HG03196 (cell line): ENCODE data around the gene C11orf98.
A peak's percentile ranks its signal among the peaks of the same experiment; 100 is the strongest.
"Not testable (repeated sequence)": the region's sequence is repeated elsewhere in the genome, so short reads cannot be mapped to it uniquely, and the experiment has no call there.

Experiments used
- ATAC-seq: cut with Tn5 transposase; IDR thresholded peaks from one replicate; pipeline ENCODE4 v1.9.1; 2021; ENCODE audit not compliant: unreplicated experiment

C11orf98 gene

GRCh38 chr11:62687508-62688396 lies 22.7 kb upstream of the C11orf98 start:
- no peak for ATAC-seq

- ATAC-seq: no peak
Measured at GRCh38 chr11:62682518-62682917, 17.5 kb upstream of the C11orf98 start.

GRCh38 chr11:62680825-62681240 lies 15.8 kb upstream of the C11orf98 start:
- ATAC-seq: peak; percentile 59

GRCh38 chr11:62678770-62679696 lies 14.0 kb upstream of the C11orf98 start, which contains the start of gene UBXN1:
Gene UBXN1, minus strand, starts transcription at chr11:62679073. Its CDS starts 150 bp downstream, at chr11:62678923.
- ATAC-seq: peak; percentile 72

- no peak for ATAC-seq
Measured at GRCh38 chr11:62678433-62678769, 13.4 kb upstream of the C11orf98 start.

GRCh38 chr11:62677714-62678113 lies 12.7 kb upstream of the C11orf98 start:
- ATAC-seq: no peak

GRCh38 chr11:62677156-62677555 lies 12.1 kb upstream of the C11orf98 start:
- ATAC-seq: no peak

GRCh38 chr11:62676698-62677097 lies 11.7 kb upstream of the C11orf98 start:
- ATAC-seq: no peak

GRCh38 chr11:62675415-62675814 lies 10.4 kb upstream of the C11orf98 start:
- not testable (repeated sequence) for ATAC-seq

- no peak for ATAC-seq
Measured at GRCh38 chr11:62673196-62673525, 8.2 kb upstream of the C11orf98 start.

- ATAC-seq: peak; percentile 43
Measured at GRCh38 chr11:62671608-62672389, 6.8 kb upstream of the C11orf98 start, which contains the start of the genes LBHD1 and UQCC3. Gene LBHD1, minus strand, starts transcription at chr11:62672267. Its CDS starts 2,236 bp downstream, at chr11:62670031. Gene UQCC3, plus strand, starts transcription at chr11:62671673. Its CDS starts 73 bp downstream, at chr11:62671746.

GRCh38 chr11:62671236-62671607 lies 6.2 kb upstream of the C11orf98 start:
- ATAC-seq: no peak

GRCh38 chr11:62669420-62670161 lies 4.6 kb upstream of the C11orf98 start:
- no peak for ATAC-seq

- no peak for ATAC-seq
Measured at GRCh38 chr11:62667460-62667859, 2.5 kb upstream of the C11orf98 start.

GRCh38 chr11:62666259-62666926 lies 1.4 kb upstream of the C11orf98 start:
- no peak for ATAC-seq

- peak; percentile 19 for ATAC-seq
Measured at GRCh38 chr11:62665599-62666258, 719 bp upstream of the C11orf98 start.

- peak; percentile 25 for ATAC-seq
Measured at GRCh38 chr11:62664405-62665074, 470 bp downstream of the C11orf98 start.

- no peak for ATAC-seq
Measured at GRCh38 chr11:62656796-62657429, 8.1 kb downstream of the C11orf98 start.
